K562 (cell line): ENCODE data around the gene PRKG2. TPM values are rescaled to one million over a fixed set of nuclear protein-coding genes. Genes with fewer than 3 reads are reported as not detected.

Source experiments
- ATAC-seq: fragments of 200-7000 bp; cut with Tn5 transposase; 3 replicates; pipeline ENCODE4 v1.9.1; 2020; ENCODE audit warnings: moderate library complexity
- BruUV-seq: library from RNA; stranded (reverse); fragments of 400-500 nt; replicated peaks from 2 replicates; lab custom pipeline; 2021; lab: Mats Ljungman, UMichigan
- CTCF ChIA-PET: fragments of 300-600 bp; formaldehyde crosslinking; extraction: SDS; loops from one replicate; lab custom pipeline; 2021; ENCODE audit warnings: low intra/inter-chr PET ratio; lab: Yijun Ruan, JAX
- POLR2A ChIA-PET: fragments of 300-600, 350-650 bp; sonication (Branson Sonifier 250); formaldehyde crosslinking; extraction: SDS; loops from one replicate; lab custom pipeline; 2021; ENCODE audit warnings: antibody characterized with exemption, inconsistent platforms; lab: Yijun Ruan, JAX
- DNase-seq, 4 experiments: peaks; one replicate each; pipeline versions ENCODE4 v3.0.0 to v3.0.0-alpha.2; 2011 to 2018; ENCODE audit warnings: low spot score in 3 of 4, mixed read lengths in 3 of 4; ENCODE audit errors: extremely low read depth in 1 of 4
- FAIRE-seq: peaks from 2 replicates; lab custom pipeline; 2011; peaks lifted over from hg19 to GRCh38; lab: Jason Lieb, UNC
- H2AFZ ChIP-seq: 2 replicates; pipeline ENCODE4 v1.6.0; 2011; ENCODE audit warnings: low read depth, low read length, control low read depth, inconsistent platforms
- H3K27ac ChIP-seq: fragments of 200-600 bp; 3 replicates; pipeline ENCODE4 v1.8.0; 2011; ENCODE audit warnings: low read depth, mild to moderate bottlenecking, control low read depth, inconsistent platforms, low read length, moderate library complexity, mixed read lengths; ENCODE audit errors: extremely low read depth
- H3K27me3 ChIP-seq, 2 experiments: fragments of 300-600 bp in 1 of 2; 2 replicates in 1 of 2; 3 replicates in 1 of 2; pipeline versions ENCODE4 v1.6.0 to v1.8.0; 2011; ENCODE audit warnings: inconsistent platforms in 2 of 2, low read length in 2 of 2, mild to moderate bottlenecking in 1 of 2, mixed read lengths in 1 of 2, moderate library complexity in 1 of 2; ENCODE audit not compliant: control insufficient read depth in 2 of 2, insufficient read depth in 2 of 2
- H3K36me3 ChIP-seq: fragments of 300-600 bp; 3 replicates; pipeline ENCODE4 v1.8.0; 2011; ENCODE audit warnings: mild to moderate bottlenecking, low read length, inconsistent platforms; ENCODE audit not compliant: control insufficient read depth, insufficient read depth
- H3K4me1 ChIP-seq, 2 experiments: fragments of 200-600 bp in 1 of 2; replicated peaks in 1 of 2; 2 replicates in 1 of 2; 3 replicates in 1 of 2; pipeline versions ENCODE4 v1.5.1 to v1.8.0; 2011; ENCODE audit warnings: inconsistent platforms in 2 of 2, low read length in 2 of 2, mild to moderate bottlenecking in 1 of 2, mixed read lengths in 1 of 2, moderate library complexity in 1 of 2; ENCODE audit not compliant: control insufficient read depth in 2 of 2, insufficient read depth in 2 of 2
- H3K4me2 ChIP-seq: 2 replicates; pipeline ENCODE4 v1.6.1; 2011; ENCODE audit warnings: low read length, control low read depth, inconsistent platforms, mixed read lengths; ENCODE audit not compliant: insufficient read depth
- H3K4me3 ChIP-seq: fragments of 200-600 bp; sonication (generic), shearing (Covaris generic); 2 replicates; pipeline ENCODE4 v1.5.1; 2016; ENCODE audit warnings: control low read depth, inconsistent platforms
- H3K79me2 ChIP-seq: fragments of 200-600 bp; 3 replicates; pipeline ENCODE4 v1.8.0; 2011; ENCODE audit warnings: low read length, inconsistent platforms; ENCODE audit not compliant: control insufficient read depth, insufficient read depth
- H3K9ac ChIP-seq, 2 experiments: 2 replicates each; pipeline versions ENCODE4 v1.6.0 to v1.6.1; 2011; ENCODE audit warnings: low read depth in 2 of 2, low read length in 2 of 2, control low read depth in 1 of 2, inconsistent platforms in 1 of 2, mild to moderate bottlenecking in 1 of 2, mixed read lengths in 1 of 2; ENCODE audit not compliant: insufficient read depth in 1 of 2
- H3K9me1 ChIP-seq: one replicate; pipeline ENCODE4 v1.6.0; 2011; ENCODE audit warnings: inconsistent platforms, mild to moderate bottlenecking, low read length, moderate library complexity; ENCODE audit not compliant: control insufficient read depth, insufficient read depth
- H3K9me3 ChIP-seq: replicated peaks from 2 replicates; pipeline ENCODE4 v1.5.1; 2011; ENCODE audit warnings: low read depth, low read length, inconsistent platforms; ENCODE audit not compliant: control insufficient read depth, insufficient read depth
- H4K20me1 ChIP-seq: replicated peaks from 2 replicates; pipeline ENCODE4 v1.6.1; 2011; ENCODE audit warnings: low read length, inconsistent platforms, mixed read lengths; ENCODE audit not compliant: control insufficient read depth, insufficient read depth
- CC2D1A ChIP-seq: fragments of 450-650 bp; IDR thresholded peaks from 2 replicates; pipeline ENCODE4 v1.6.1; 2017; ENCODE audit warnings: mild to moderate bottlenecking
- CREB3 ChIP-seq: fragments of 450-650 bp; conservative IDR thresholded peaks from 2 replicates; pipeline ENCODE4 v1.6.1; 2016; ENCODE audit warnings: missing genetic modification characterization, low read depth, mild to moderate bottlenecking, missing compliant biosample characterization, moderate library complexity
- ERF ChIP-seq: fragments of 450-650 bp; formaldehyde crosslinking; IDR thresholded peaks from 2 replicates; pipeline ENCODE4 v1.4.0; 2020; ENCODE audit warnings: mild to moderate bottlenecking, mixed read lengths
- KLF1 ChIP-seq: fragments of 450-650 bp; IDR thresholded peaks from 2 replicates; pipeline ENCODE4 v1.6.1; 2016; ENCODE audit warnings: missing genetic modification characterization, missing compliant biosample characterization
- SPI1 ChIP-seq: IDR thresholded peaks from 2 replicates; pipeline ENCODE4 v1.6.1; 2011; ENCODE audit warnings: low read depth, low read length, control low read depth, borderline replicate concordance
- WGBS: fragments of 100-300 bp; shearing (Covaris generic); methylation state at CpG from one replicate; pipeline ENCODE4 v1.1.6; 2016; ENCODE audit warnings: low coverage, mixed read lengths; ENCODE audit not compliant: insufficient coverage; ENCODE audit errors: missing lambda C conversion rate; 5-methylcytosine and 5-hydroxymethylcytosine counted together
- in situ Hi-C: fragments of 300-500 bp; cut with MboI; formaldehyde crosslinking; loops from 4 replicates; pipeline ENCODE4 v1.15.0; 2018; ENCODE audit warnings: inconsistent platforms, mixed read lengths
- intact Hi-C: fragments of 100-400 bp; cut with micrococcal nuclease; formaldehyde crosslinking; loops from 2 replicates; pipeline ENCODE4 v1.14.2; 2022
- polyA plus RNA-seq, 8 experiments: library from polyadenylated mRNA; depleted of rRNA in 4 of 8; stranded (reverse) in 5 of 8; unstranded in 3 of 8; fragments of >200 nt; fragmentation: Nextera tagmentation in 2 of 8; fragmentation: Illumina TruSeq in 1 of 8; extraction: Ambion mirVana in 2 of 8; extraction: Trizol in 1 of 8; gene quantifications; 2 replicates each; pipeline versions ENCODE4 v1.2.1 to v1.2.3, GENCODE V29; 2011 to 2014; ENCODE audit warnings: inconsistent platforms in 1 of 8, missing spikeins in 1 of 8
- total RNA-seq, 7 experiments: library from RNA; depleted of rRNA in 6 of 7; stranded (reverse); fragments of >200 nt in 6 of 7; fragmentation: Illumina TruSeq in 2 of 7; extraction: Trizol in 2 of 7; gene quantifications; 2 replicates each; pipeline versions ENCODE4 v1.2.1 to v1.2.3, GENCODE V29; 2011 to 2021; ENCODE audit warnings: low replicate concordance in 1 of 7

The PRKG2 gene
- total and polyA plus RNA-seq, 9 of the 15 experiments (the other 6 are each of a cell fraction or from before 2014, with no cell fraction given) = 0.01 to 0.68 (median 0.34) TPM

DNA sequence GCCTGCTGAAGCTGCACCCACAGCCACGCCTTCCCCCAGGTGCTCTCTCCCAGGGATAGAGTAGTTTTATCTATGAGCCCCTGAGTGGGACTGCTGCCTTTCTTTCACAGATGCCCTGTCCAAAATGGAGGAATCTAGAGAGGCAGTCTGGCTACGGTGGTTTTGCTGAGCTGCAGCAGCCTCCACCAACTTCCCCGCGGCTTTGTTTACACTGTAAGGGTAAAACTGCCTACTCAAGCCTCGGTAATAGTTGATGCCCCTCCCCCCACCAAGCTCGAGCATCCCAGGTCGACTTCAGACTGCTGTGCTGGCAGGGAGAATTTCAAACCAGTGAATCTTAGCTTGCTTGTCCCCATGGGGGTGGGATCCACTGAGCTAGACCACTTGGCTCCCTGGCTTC lies 84.5 kb downstream of the PRKG2 start:
- Histone ChIP-seq H3K4me2 (no peak overlapping the region), H3K9me3 (no peaks in the 10 kb centered on the region), H2AFZ (no peak overlapping the region), H3K27ac (no peak overlapping the region), H3K27me3 (no peaks in the 10 kb centered on the region; a peak in 1 of 5 replicates), H4K20me1 (no peaks in the 10 kb centered on the region), H3K4me1 (no peaks in the 10 kb centered on the region), H3K79me2 (no peaks in the 10 kb centered on the region), H3K9me1 (no peaks in the 10 kb centered on the region), H3K36me3 (no peaks in the 10 kb centered on the region), H3K9ac (no peak overlapping the region), H3K4me3 (no peak overlapping the region)
- FAIRE-seq (no peak), DNase-seq (no peak), ATAC-seq (no peak)
- POLR2A ChIA-PET = interaction anchor here (1.4 to 1.8 kb wide), 2 partner anchors 9 to 10 kb away, joined by 3 to 4 read pairs; no protein-coding TSS in a partner anchor
- TF ChIP-seq KLF1 (tag) = no peak
- CTCF ChIA-PET = no interaction called here
- BruUV-seq = no TSS peak
- in situ Hi-C loops (no loop called here), intact Hi-C loops (no loop called here)
- 0% methylated on average over 6 of the region's 7 CpGs for WGBS

DNA sequence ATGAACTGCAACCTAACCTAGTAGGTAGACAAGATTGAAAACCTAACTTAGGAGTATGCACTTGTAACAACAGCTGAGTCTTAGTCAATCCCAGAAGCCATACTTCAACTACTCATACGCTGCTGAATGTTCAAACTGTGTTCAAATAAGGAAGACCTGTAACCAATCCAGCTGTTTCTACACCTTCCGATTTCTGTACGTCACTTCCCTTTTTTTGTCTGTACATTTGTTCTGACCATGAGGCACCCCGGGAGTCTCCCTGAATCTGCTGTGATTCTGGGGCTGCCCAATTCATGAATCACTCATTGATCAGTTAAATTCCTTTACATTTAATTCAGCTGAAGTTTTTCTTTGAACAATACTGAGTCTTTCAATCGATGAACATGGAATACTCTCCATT lies 95.0 kb downstream of the PRKG2 start:
- POLR2A ChIA-PET = no interaction called here
- Histone ChIP-seq H3K4me2 (no peak overlapping the region), H3K79me2 (no peaks in the 10 kb centered on the region), H3K9me1 (no peaks in the 10 kb centered on the region), H3K27me3 (no peaks in the 10 kb centered on the region), H2AFZ (no peak overlapping the region), H3K9me3 (no peaks in the 10 kb centered on the region), H3K27ac (no peak overlapping the region), H3K4me1 (no peaks in the 10 kb centered on the region), H4K20me1 (no peaks in the 10 kb centered on the region), H3K9ac (no peak overlapping the region), H3K36me3 (no peaks in the 10 kb centered on the region), H3K4me3 (no peak overlapping the region)
- ATAC-seq = no peak
- CTCF ChIA-PET = no interaction called here
- in situ Hi-C loops = no loop called here
- TF ChIP-seq ERF (CRISPR knock-in tag) (no peak), CC2D1A (no peak), SPI1 (peak; percentile 78), CREB3 (tag) (no peak)
- intact Hi-C loops = no loop called here
- no TSS peak for BruUV-seq
- DNase-seq = no peak
- WGBS = 0% methylated on average over 5 of the region's 5 CpGs
- FAIRE-seq = no peak
